Measurements from ENCODE around the gene TMEM222. TPM values are rescaled to one million over a fixed set of nuclear protein-coding genes. Genes with fewer than 3 reads are reported as not detected.
"Not testable (repeated sequence)": the region's sequence is repeated elsewhere in the genome, so short reads cannot be mapped to it uniquely, and the experiment has no call there.

The TMEM222 gene
- total RNA-seq, 1 experiment from 2014 or later, result 57.4 TPM

DNA sequence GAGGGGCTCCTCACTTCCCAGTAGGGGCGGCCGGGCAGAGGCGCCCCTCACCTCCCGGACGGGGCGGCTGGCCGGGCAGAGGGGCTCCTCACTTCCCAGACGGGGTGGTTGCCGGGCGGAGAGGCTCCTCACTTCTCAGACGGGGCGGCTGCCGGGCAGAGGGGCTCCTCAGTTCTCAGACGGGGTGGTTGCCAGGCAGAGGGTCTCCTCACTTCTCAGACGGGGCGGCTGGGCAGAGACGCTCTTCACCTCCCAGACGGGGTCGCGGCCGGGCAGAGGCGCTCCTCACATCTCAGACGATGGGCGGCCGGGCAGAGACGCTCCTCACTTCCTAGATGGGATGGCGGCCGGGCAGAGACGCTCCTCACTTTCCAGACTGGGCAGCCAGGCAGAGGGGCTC is 32.8 kb upstream of the TMEM222 start:
- CTCF ChIA-PET; intact Hi-C loops (cut with micrococcal nuclease); H3F3A ChIP-seq (ENCODE audit: low read length, unreplicated experiment); H3K9me2 ChIP-seq (replicated peaks; ENCODE audit: low read length); BruUV-seq (replicated peaks); H3K9me3 ChIP-seq (ENCODE audit: low read length); H3K27ac ChIP-seq (ENCODE audit: low read length); H3K4me3 ChIP-seq (ENCODE audit: low read length); DNase-seq; POLR2A ChIA-PET (ENCODE audit: unreplicated experiment); H3K27me3 ChIP-seq (ENCODE audit: low read length); H3K79me2 ChIP-seq (ENCODE audit: low read length); ATAC-seq; H4K20me1 ChIP-seq (ENCODE audit: low read length); H3K36me3 ChIP-seq (ENCODE audit: low read depth, low read length); H2AFZ ChIP-seq (ENCODE audit: low read length); H3K4me2 ChIP-seq (ENCODE audit: low read length); H3K9ac ChIP-seq (ENCODE audit: low read length): not testable (repeated sequence)
- H3K4me1 ChIP-seq (ENCODE audit: insufficient read depth, low read length), result peaks cover 11% of the 10 kb centered on the region

DNA sequence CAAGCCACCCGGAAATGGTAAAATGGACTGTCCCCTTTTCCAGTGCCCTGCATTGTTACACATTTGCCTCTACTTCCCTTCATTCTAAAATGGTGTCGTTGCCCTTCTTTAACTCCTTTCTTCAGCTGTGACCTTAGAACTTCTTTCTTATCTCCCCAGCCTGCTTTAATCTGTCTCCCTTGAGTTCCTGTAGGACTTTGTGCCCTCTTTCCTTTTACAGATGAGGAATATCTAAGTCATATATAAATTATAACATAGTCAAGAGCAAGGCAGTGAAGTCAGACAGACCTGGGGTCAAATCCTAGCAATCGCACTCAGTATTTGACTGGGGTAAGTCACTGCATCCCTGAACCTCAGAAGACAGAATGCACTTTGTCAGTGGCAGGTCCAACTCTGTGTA is 31.4 kb upstream of the TMEM222 start:
- no peak overlapping the region for H2AFZ ChIP-seq (ENCODE audit: low read length)
- CTCF ChIA-PET, result no interaction called here
- no peak for ATAC-seq

DNA sequence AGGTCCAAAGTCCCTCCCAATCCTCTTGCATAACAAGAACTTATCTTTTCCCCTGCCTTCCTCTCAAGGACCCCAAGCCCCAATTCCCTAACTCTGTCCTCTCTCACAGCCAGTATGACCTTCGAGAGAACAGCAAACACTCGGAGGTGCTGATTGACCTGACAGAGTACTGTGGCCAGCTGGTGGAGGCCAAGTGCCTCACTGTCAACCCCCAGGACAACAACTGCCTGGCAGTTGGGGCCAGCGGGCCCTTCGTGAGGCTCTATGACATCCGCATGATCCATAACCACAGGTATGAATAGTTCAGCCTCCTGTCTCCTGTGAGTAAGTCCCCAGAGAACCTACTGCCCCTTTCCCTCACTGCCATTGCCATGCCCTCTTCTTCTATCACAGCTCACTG is 29.9 kb upstream of the TMEM222 start:
- no peak for TF ChIP-seq EZH2phosphoT487 (IDR thresholded peaks at IDR 0.05; ENCODE audit: borderline replicate concordance, low read length)
- H4K20me1 ChIP-seq (ENCODE audit: low read length), result no peaks in the 10 kb centered on the region
- no peak overlapping the region for H3K4me3 ChIP-seq (ENCODE audit: low read length)
- intact Hi-C loops (cut with micrococcal nuclease), result no loop called here
- no peaks in the 10 kb centered on the region for H3K9me3 ChIP-seq (ENCODE audit: low read length)
- H3K4me2 ChIP-seq (ENCODE audit: low read length), result peak overlapping the region; percentile 30
- H3K4me1 ChIP-seq (ENCODE audit: insufficient read depth, low read length), result peaks cover 11% of the 10 kb centered on the region
- POLR2A ChIA-PET (ENCODE audit: unreplicated experiment), result no interaction called here
- no peak overlapping the region for H2AFZ ChIP-seq (ENCODE audit: low read length)
- H3K79me2 ChIP-seq (ENCODE audit: low read length), result no peaks in the 10 kb centered on the region
- no peak overlapping the region for H3K9ac ChIP-seq (ENCODE audit: low read length)
- H3K27me3 ChIP-seq (ENCODE audit: low read length), result no peaks in the 10 kb centered on the region
- H3K9me2 ChIP-seq (replicated peaks; ENCODE audit: low read length), result no peaks in the 10 kb centered on the region
- H3K27ac ChIP-seq (ENCODE audit: low read length), result peak overlapping the region; percentile 50
- ATAC-seq (peak; percentile 92), DNase-seq (peak; percentile 88)
- BruUV-seq (replicated peaks), result no TSS peak
- CTCF ChIA-PET, result no interaction called here
- H3K36me3 ChIP-seq (ENCODE audit: low read depth, low read length), result peaks cover 4% of the 10 kb centered on the region; the same call in 1 of the 2 replicates
- H3F3A ChIP-seq (ENCODE audit: low read length, unreplicated experiment), result no peaks in the 10 kb centered on the region

More for the DNA sequence above, 31.4 kb upstream of the TMEM222 start:
- TF ChIP-seq EZH2phosphoT487 (IDR thresholded peaks at IDR 0.05; ENCODE audit: borderline replicate concordance, low read length), result no peak
- Histone ChIP-seq H3K79me2 (ENCODE audit: low read length) (no peaks in the 10 kb centered on the region), H3K9me3 (ENCODE audit: low read length) (no peaks in the 10 kb centered on the region), H3F3A (ENCODE audit: low read length, unreplicated experiment) (no peaks in the 10 kb centered on the region), H3K9me2 (replicated peaks; ENCODE audit: low read length) (no peaks in the 10 kb centered on the region), H3K27ac (ENCODE audit: low read length) (no peak overlapping the region), H3K36me3 (ENCODE audit: low read depth, low read length) (no peaks in the 10 kb centered on the region; the same call in 1 of the 2 replicates), H3K9ac (ENCODE audit: low read length) (no peak overlapping the region), H4K20me1 (ENCODE audit: low read length) (no peaks in the 10 kb centered on the region), H3K27me3 (ENCODE audit: low read length) (no peaks in the 10 kb centered on the region), H3K4me1 (ENCODE audit: insufficient read depth, low read length) (peaks cover 11% of the 10 kb centered on the region), H3K4me3 (ENCODE audit: low read length) (no peak overlapping the region), H3K4me2 (ENCODE audit: low read length) (no peak overlapping the region)
- intact Hi-C loops (cut with micrococcal nuclease), result no loop called here
- no peak for DNase-seq
- POLR2A ChIA-PET (ENCODE audit: unreplicated experiment), result no interaction called here
- BruUV-seq (replicated peaks), result no TSS peak

DNA sequence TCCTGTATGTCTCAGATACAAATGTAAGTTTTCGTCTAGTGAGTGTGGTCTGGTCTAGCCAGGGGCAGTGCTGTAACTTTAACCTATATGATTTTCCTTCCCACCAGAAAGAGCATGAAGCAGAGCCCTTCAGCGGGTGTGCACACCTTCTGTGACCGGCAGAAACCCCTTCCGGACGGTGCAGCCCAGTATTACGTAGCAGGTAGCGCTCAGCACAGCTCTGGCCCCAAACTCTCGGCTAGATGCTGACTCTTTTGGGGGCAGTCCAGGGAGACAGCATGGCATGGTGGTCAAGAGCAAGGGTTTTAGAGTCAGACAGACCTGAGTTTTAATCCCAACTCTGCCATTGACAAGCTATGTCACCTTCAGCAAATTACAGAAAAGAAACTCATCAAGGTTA is 28.0 kb upstream of the TMEM222 start:
- H4K20me1 ChIP-seq (ENCODE audit: low read length), result no peaks in the 10 kb centered on the region
- ATAC-seq (no peak), DNase-seq (no peak)
- intact Hi-C loops (cut with micrococcal nuclease), result no loop called here
- BruUV-seq (replicated peaks), result no TSS peak
- H3K9me2 ChIP-seq (replicated peaks; ENCODE audit: low read length), result no peaks in the 10 kb centered on the region
- no peak for TF ChIP-seq EZH2phosphoT487 (IDR thresholded peaks at IDR 0.05; ENCODE audit: borderline replicate concordance, low read length)
- peaks cover 8% of the 10 kb centered on the region; the same call in 1 of the 2 replicates for H3K36me3 ChIP-seq (ENCODE audit: low read depth, low read length)
- H3K9me3 ChIP-seq (ENCODE audit: low read length), result no peaks in the 10 kb centered on the region
- peaks cover 14% of the 10 kb centered on the region for H3K4me1 ChIP-seq (ENCODE audit: insufficient read depth, low read length)
- H3K27me3 ChIP-seq (ENCODE audit: low read length), result no peaks in the 10 kb centered on the region
- H3K27ac ChIP-seq (ENCODE audit: low read length), result no peak overlapping the region
- no peaks in the 10 kb centered on the region for H3F3A ChIP-seq (ENCODE audit: low read length, unreplicated experiment)
- no peak overlapping the region for H3K4me3 ChIP-seq (ENCODE audit: low read length)
- no peaks in the 10 kb centered on the region for H3K79me2 ChIP-seq (ENCODE audit: low read length)
- ChIA-PET CTCF (no interaction called here), POLR2A (ENCODE audit: unreplicated experiment) (no interaction called here)
- H3K9ac ChIP-seq (ENCODE audit: low read length), result no peak overlapping the region
- no peak overlapping the region for H3K4me2 ChIP-seq (ENCODE audit: low read length)
- H2AFZ ChIP-seq (ENCODE audit: low read length), result no peak overlapping the region

Data from PC-3 (cell line).